WTC11 (cell line): ENCODE data around the gene UHMK1. TPM values are rescaled to one million over a fixed set of nuclear protein-coding genes. Genes with fewer than 3 reads are reported as not detected.
"Not testable (repeated sequence)": the region's sequence is repeated elsewhere in the genome, so short reads cannot be mapped to it uniquely, and the experiment has no call there.

Experiments used
- ATAC-seq: fragments of 200-7000 bp; cut with Tn5 transposase; 2 replicates; pipeline ENCODE4 v1.10.0; 2021; ENCODE audit warnings: mild to moderate bottlenecking, moderate library complexity
- CTCF ChIA-PET: fragments of 300-600 bp; sonication (Branson Sonifier 250); formaldehyde crosslinking; loops from one replicate; lab custom pipeline; 2021; ENCODE audit warnings: antibody characterized with exemption; lab: Charles Lee
- POLR2A ChIA-PET: fragments of 350-600 bp; sonication (Branson Sonifier 250); formaldehyde crosslinking; loops from one replicate; lab custom pipeline; 2021; ENCODE audit warnings: antibody characterized with exemption; lab: Charles Lee
- DNase-seq: peaks from one replicate; pipeline ENCODE4 v3.0.0; 2021; ENCODE audit warnings: low spot score
- H3K27ac Mint-ChIP-seq: 2 replicates; pipeline ENCODE4 v1.8.0; 2021; ENCODE audit warnings: mixed read lengths
- H3K27me3 Mint-ChIP-seq: 2 replicates; pipeline ENCODE4 v1.8.0; 2021; ENCODE audit warnings: low read depth, mild to moderate bottlenecking, moderate library complexity, mixed read lengths
- H3K36me3 Mint-ChIP-seq: 2 replicates; pipeline ENCODE4 v1.8.0; 2021; ENCODE audit warnings: mixed read lengths
- H3K4me1 Mint-ChIP-seq: 2 replicates; pipeline ENCODE4 v1.8.0; 2022; ENCODE audit warnings: mixed read lengths
- H3K4me3 Mint-ChIP-seq: 2 replicates; pipeline ENCODE4 v1.8.0; 2021; ENCODE audit warnings: mild to moderate bottlenecking, moderate library complexity, mixed read lengths
- H3K9me3 Mint-ChIP-seq: 2 replicates; pipeline ENCODE4 v1.8.0; 2021; ENCODE audit warnings: mixed read lengths
- CREM ChIP-seq: sonication (generic); formaldehyde crosslinking; IDR thresholded peaks from 2 replicates; pipeline ENCODE4 v1.8.1; 2022; ENCODE audit warnings: mild to moderate bottlenecking, missing genetic modification reagents, moderate library complexity
- ESRRA ChIP-seq: sonication (generic); formaldehyde crosslinking; IDR thresholded peaks from 2 replicates; pipeline ENCODE4 v1.8.1; 2022; ENCODE audit warnings: mild to moderate bottlenecking, missing genetic modification reagents, borderline replicate concordance
- FOXK1 ChIP-seq: sonication (generic); formaldehyde crosslinking; IDR thresholded peaks from 2 replicates; pipeline ENCODE4 v1.8.0; 2022; ENCODE audit warnings: mild to moderate bottlenecking, moderate library complexity, missing genetic modification reagents
- NFATC4 ChIP-seq: fragments of 250-450 bp; sonication (Bioruptor Pico); IDR thresholded peaks from 2 replicates; pipeline ENCODE4 v1.9.0; 2021; ENCODE audit warnings: mild to moderate bottlenecking
- NFE2L1 ChIP-seq: sonication (generic); formaldehyde crosslinking; IDR thresholded peaks from 2 replicates; pipeline ENCODE4 v1.8.1; 2023; ENCODE audit warnings: missing genetic modification reagents
- NFYB ChIP-seq: sonication (generic); formaldehyde crosslinking; conservative IDR thresholded peaks from 2 replicates; pipeline ENCODE4 v1.8.0; 2022; ENCODE audit warnings: low read depth, missing genetic modification reagents
- SMAD3 ChIP-seq: sonication (generic); formaldehyde crosslinking; IDR thresholded peaks from 2 replicates; pipeline ENCODE4 v1.8.0; 2022; ENCODE audit warnings: missing genetic modification reagents, mild to moderate bottlenecking, borderline replicate concordance
- ZNF232 ChIP-seq: sonication (generic); formaldehyde crosslinking; IDR thresholded peaks from 2 replicates; pipeline ENCODE4 v1.8.0; 2022; ENCODE audit warnings: mild to moderate bottlenecking, missing genetic modification reagents
- ZNF263 ChIP-seq: sonication (generic); formaldehyde crosslinking; IDR thresholded peaks from 2 replicates; pipeline ENCODE4 v1.8.1; 2022; ENCODE audit warnings: low read depth, mild to moderate bottlenecking, moderate library complexity, missing genetic modification reagents
- ZNF317 ChIP-seq: sonication (generic); formaldehyde crosslinking; IDR thresholded peaks from 2 replicates; pipeline ENCODE4 v1.8.1; 2023; ENCODE audit warnings: low read depth, mild to moderate bottlenecking, moderate library complexity, missing genetic modification reagents, borderline replicate concordance
- ZNF416 ChIP-seq: fragments of 250-450 bp; sonication (Bioruptor Pico); IDR thresholded peaks from 2 replicates; pipeline ENCODE4 v1.9.0; 2021; ENCODE audit warnings: mild to moderate bottlenecking, inconsistent platforms
- total RNA-seq: library from RNA; stranded (reverse); gene quantifications from 3 replicates; pipeline ENCODE4 v1.2.3, GENCODE V29; 2021
- TF ChIP-seq, protein P1 (sequence below): sonication (generic); formaldehyde crosslinking; conservative IDR thresholded peaks from 2 replicates; pipeline ENCODE4 v1.8.1; 2022; ENCODE audit warnings: mild to moderate bottlenecking, missing genetic modification reagents
- TF ChIP-seq, protein P2 (sequence below): fragments of 200-600 bp; IDR thresholded peaks from 2 replicates; pipeline ENCODE4 v1.8.0; 2022; ENCODE audit warnings: antibody characterized with exemption
- TF ChIP-seq, protein P3 (sequence below): sonication (generic); formaldehyde crosslinking; IDR thresholded peaks from 2 replicates; pipeline ENCODE4 v1.8.1; 2022; ENCODE audit warnings: low read depth, mild to moderate bottlenecking, moderate library complexity, missing genetic modification reagents, borderline replicate concordance
- TF ChIP-seq, protein P4 (sequence below): sonication (generic); formaldehyde crosslinking; IDR thresholded peaks from 2 replicates; pipeline ENCODE4 v1.8.1; 2023; ENCODE audit warnings: mild to moderate bottlenecking, missing genetic modification reagents, borderline replicate concordance
- TF ChIP-seq, protein P5 (sequence below): sonication (generic); formaldehyde crosslinking; IDR thresholded peaks from 2 replicates; pipeline ENCODE4 v1.8.1; 2022; ENCODE audit warnings: missing genetic modification reagents, borderline replicate concordance
- TF ChIP-seq, protein P6 (sequence below): sonication (generic); formaldehyde crosslinking; IDR thresholded peaks from 2 replicates; pipeline ENCODE4 v1.8.0; 2023; ENCODE audit warnings: missing genetic modification reagents

The UHMK1 gene
- total RNA-seq, 1 experiment from 2014 or later, result 20.0 TPM

DNA sequence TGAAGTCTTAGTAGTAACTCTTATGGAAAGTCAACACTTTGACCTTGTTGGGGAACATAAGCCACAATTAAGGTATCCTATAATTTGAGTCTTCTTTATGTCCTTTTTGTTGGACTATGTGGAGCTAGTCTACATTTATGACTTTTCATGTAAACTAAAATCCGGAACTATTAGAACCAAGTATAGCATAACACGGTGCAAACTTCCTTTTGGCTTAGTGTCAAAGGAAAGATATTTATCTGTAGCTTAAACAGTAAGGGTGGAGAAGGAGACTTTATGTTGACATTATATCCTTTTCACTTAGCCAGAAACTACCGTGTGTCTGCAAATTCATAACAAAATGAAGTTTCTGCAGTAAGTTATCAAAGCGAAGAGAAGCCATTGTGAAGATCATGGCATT is 71.2 kb downstream of the UHMK1 start:
- DNase-seq (no peak), ATAC-seq (no peak)
- CTCF ChIA-PET, result no interaction called here
- Mint-ChIP-seq H3K36me3 (peaks cover 16% of the 10 kb centered on the region), H3K9me3 (no peaks in the 10 kb centered on the region), H3K27me3 (no peaks in the 10 kb centered on the region), H3K27ac (no peak overlapping the region), H3K4me1 (peaks cover 9% of the 10 kb centered on the region), H3K4me3 (no peak overlapping the region)
- POLR2A ChIA-PET, result no interaction called here
- TF ChIP-seq, protein P1, sequence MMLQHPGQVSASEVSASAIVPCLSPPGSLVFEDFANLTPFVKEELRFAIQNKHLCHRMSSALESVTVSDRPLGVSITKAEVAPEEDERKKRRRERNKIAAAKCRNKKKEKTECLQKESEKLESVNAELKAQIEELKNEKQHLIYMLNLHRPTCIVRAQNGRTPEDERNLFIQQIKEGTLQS (CRISPR knock-in tag), result no peak
- TF ChIP-seq FOXK1 (CRISPR knock-in tag), result no peak

DNA sequence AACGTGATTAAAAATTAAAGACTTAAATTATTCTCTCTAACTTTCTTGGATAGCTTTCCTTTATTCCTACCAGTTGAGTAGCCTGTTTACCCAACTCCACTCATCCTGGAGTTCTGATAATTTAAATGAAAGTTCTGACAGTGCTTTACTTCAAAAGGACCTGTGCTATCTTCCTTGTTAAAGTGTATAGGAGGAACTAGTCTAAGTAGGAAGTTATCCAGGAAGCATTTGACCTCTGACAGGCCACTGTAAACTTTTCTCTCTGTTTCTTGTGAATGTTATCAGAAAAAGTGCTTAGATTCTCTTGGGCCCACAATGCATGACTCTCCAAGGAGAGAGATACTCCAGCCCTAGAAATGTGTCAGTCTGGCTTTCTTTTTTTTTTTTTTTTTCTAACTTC is 73.1 kb downstream of the UHMK1 start:
- DNase-seq (no peak), ATAC-seq (no peak)
- Mint-ChIP-seq H3K9me3 (no peaks in the 10 kb centered on the region), H3K27ac (no peak overlapping the region)
- TF ChIP-seq, protein P2, sequence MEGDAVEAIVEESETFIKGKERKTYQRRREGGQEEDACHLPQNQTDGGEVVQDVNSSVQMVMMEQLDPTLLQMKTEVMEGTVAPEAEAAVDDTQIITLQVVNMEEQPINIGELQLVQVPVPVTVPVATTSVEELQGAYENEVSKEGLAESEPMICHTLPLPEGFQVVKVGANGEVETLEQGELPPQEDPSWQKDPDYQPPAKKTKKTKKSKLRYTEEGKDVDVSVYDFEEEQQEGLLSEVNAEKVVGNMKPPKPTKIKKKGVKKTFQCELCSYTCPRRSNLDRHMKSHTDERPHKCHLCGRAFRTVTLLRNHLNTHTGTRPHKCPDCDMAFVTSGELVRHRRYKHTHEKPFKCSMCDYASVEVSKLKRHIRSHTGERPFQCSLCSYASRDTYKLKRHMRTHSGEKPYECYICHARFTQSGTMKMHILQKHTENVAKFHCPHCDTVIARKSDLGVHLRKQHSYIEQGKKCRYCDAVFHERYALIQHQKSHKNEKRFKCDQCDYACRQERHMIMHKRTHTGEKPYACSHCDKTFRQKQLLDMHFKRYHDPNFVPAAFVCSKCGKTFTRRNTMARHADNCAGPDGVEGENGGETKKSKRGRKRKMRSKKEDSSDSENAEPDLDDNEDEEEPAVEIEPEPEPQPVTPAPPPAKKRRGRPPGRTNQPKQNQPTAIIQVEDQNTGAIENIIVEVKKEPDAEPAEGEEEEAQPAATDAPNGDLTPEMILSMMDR, result no peak
- TF ChIP-seq, all 79 proteins: peak for 0
- POLR2A ChIA-PET, result no interaction called here
- H3K4me3 Mint-ChIP-seq, result no peak overlapping the region
- CTCF ChIA-PET, result no interaction called here
- H3K36me3 Mint-ChIP-seq, result peaks cover 16% of the 10 kb centered on the region
- no peaks in the 10 kb centered on the region for H3K27me3 Mint-ChIP-seq
- peaks cover 4% of the 10 kb centered on the region for H3K4me1 Mint-ChIP-seq

DNA sequence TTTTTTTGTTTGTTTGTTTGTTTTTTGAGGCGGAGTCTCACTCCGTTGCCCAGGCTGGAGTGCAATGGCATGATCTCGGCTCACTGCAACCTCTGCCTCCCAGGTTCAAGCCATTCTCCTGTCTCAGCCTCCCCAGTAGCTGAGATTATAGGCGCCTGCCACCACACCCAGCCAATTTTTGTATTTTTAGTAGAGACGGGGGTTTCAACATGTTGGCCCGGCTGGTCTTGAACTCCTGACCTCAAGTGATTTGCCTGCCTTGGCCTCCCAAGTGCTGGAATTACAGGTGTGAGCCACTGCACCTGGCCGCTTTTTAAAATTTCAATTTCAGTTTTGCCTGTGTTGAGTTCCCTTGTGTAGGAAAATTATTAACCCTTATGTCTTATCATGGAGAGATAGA is 73.5 kb downstream of the UHMK1 start:
- CTCF ChIA-PET, ATAC-seq, DNase-seq, H3K4me1 Mint-ChIP-seq, H3K27me3 Mint-ChIP-seq, H3K9me3 Mint-ChIP-seq, H3K4me3 Mint-ChIP-seq, H3K27ac Mint-ChIP-seq: not testable (repeated sequence)
- H3K36me3 Mint-ChIP-seq, result peaks cover 13% of the 10 kb centered on the region
- POLR2A ChIA-PET, result interaction anchor here (0.6 kb wide), 1 partner anchor 224 kb away, joined by 3 read pairs; no protein-coding TSS in a partner anchor

DNA sequence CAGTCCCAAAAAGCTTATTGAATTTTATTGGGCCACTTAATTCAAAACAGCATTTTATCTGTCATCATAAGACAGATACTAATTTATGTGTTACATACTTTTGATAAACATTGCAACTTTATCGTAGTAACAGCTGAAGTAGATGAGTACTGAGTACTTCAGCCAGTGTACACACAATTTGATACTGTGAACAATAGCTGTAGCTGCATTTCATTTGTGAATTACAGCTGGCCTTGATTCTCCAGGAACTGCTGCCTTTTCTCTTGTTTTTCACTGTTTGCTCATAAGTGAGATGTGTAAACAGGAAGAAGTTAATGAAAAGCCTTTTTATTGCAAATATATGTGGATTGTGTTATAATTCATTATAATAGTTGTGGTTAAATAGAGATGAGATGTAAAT is 74.1 kb downstream of the UHMK1 start:
- Mint-ChIP-seq H3K9me3 (no peaks in the 10 kb centered on the region), H3K27me3 (no peaks in the 10 kb centered on the region), H3K4me1 (peaks cover 4% of the 10 kb centered on the region), H3K27ac (no peak overlapping the region), H3K36me3 (peaks cover 9% of the 10 kb centered on the region), H3K4me3 (no peak overlapping the region)
- ChIA-PET POLR2A (interaction anchor here (0.6 kb wide), 1 partner anchor 223 kb away, joined by 3 read pairs; no protein-coding TSS in a partner anchor), CTCF (no interaction called here)
- DNase-seq (no peak), ATAC-seq (no peak)
- TF ChIP-seq NFATC4 (CRISPR knock-in tag), result no peak
- TF ChIP-seq ZNF263 (CRISPR knock-in tag), result no peak
- no peak for TF ChIP-seq SMAD3 (CRISPR knock-in tag)
- TF ChIP-seq ZNF416 (CRISPR knock-in tag), result no peak
- no peak for TF ChIP-seq NFE2L1
- no peak for TF ChIP-seq ZNF232
- TF ChIP-seq, protein P3, sequence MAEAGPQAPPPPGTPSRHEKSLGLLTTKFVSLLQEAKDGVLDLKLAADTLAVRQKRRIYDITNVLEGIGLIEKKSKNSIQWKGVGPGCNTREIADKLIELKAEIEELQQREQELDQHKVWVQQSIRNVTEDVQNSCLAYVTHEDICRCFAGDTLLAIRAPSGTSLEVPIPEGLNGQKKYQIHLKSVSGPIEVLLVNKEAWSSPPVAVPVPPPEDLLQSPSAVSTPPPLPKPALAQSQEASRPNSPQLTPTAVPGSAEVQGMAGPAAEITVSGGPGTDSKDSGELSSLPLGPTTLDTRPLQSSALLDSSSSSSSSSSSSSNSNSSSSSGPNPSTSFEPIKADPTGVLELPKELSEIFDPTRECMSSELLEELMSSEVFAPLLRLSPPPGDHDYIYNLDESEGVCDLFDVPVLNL (CRISPR knock-in tag), result no peak
- TF ChIP-seq NFYB, result no peak
- TF ChIP-seq ZNF317 (CRISPR knock-in tag), result no peak
- TF ChIP-seq, protein P1 (CRISPR knock-in tag), result no peak
- TF ChIP-seq, protein P4, sequence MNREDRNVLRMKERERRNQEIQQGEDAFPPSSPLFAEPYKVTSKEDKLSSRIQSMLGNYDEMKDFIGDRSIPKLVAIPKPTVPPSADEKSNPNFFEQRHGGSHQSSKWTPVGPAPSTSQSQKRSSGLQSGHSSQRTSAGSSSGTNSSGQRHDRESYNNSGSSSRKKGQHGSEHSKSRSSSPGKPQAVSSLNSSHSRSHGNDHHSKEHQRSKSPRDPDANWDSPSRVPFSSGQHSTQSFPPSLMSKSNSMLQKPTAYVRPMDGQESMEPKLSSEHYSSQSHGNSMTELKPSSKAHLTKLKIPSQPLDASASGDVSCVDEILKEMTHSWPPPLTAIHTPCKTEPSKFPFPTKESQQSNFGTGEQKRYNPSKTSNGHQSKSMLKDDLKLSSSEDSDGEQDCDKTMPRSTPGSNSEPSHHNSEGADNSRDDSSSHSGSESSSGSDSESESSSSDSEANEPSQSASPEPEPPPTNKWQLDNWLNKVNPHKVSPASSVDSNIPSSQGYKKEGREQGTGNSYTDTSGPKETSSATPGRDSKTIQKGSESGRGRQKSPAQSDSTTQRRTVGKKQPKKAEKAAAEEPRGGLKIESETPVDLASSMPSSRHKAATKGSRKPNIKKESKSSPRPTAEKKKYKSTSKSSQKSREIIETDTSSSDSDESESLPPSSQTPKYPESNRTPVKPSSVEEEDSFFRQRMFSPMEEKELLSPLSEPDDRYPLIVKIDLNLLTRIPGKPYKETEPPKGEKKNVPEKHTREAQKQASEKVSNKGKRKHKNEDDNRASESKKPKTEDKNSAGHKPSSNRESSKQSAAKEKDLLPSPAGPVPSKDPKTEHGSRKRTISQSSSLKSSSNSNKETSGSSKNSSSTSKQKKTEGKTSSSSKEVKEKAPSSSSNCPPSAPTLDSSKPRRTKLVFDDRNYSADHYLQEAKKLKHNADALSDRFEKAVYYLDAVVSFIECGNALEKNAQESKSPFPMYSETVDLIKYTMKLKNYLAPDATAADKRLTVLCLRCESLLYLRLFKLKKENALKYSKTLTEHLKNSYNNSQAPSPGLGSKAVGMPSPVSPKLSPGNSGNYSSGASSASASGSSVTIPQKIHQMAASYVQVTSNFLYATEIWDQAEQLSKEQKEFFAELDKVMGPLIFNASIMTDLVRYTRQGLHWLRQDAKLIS (CRISPR knock-in tag), result no peak
- TF ChIP-seq, protein P5, sequence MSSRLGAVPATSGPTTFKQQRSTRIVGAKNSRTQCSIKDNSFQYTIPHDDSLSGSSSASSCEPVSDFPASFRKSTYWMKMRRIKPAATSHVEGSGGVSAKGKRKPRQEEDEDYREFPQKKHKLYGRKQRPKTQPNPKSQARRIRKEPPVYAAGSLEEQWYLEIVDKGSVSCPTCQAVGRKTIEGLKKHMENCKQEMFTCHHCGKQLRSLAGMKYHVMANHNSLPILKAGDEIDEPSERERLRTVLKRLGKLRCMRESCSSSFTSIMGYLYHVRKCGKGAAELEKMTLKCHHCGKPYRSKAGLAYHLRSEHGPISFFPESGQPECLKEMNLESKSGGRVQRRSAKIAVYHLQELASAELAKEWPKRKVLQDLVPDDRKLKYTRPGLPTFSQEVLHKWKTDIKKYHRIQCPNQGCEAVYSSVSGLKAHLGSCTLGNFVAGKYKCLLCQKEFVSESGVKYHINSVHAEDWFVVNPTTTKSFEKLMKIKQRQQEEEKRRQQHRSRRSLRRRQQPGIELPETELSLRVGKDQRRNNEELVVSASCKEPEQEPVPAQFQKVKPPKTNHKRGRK (CRISPR knock-in tag), result no peak
- no peak for TF ChIP-seq CREM (CRISPR knock-in tag)
- no peak for TF ChIP-seq ESRRA (CRISPR knock-in tag)
- TF ChIP-seq, protein P6, sequence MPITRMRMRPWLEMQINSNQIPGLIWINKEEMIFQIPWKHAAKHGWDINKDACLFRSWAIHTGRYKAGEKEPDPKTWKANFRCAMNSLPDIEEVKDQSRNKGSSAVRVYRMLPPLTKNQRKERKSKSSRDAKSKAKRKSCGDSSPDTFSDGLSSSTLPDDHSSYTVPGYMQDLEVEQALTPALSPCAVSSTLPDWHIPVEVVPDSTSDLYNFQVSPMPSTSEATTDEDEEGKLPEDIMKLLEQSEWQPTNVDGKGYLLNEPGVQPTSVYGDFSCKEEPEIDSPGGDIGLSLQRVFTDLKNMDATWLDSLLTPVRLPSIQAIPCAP (CRISPR knock-in tag), result no peak
